Left renal pelvis (tissue), 4 donors: ENCODE results near the gene MIA2. TPM values are rescaled to one million over a fixed set of nuclear protein-coding genes. Genes with fewer than 3 reads are reported as not detected.
A peak's percentile ranks its signal among the peaks of the same experiment; 100 is the strongest.
"Not testable (repeated sequence)": the region's sequence is repeated elsewhere in the genome, so short reads cannot be mapped to it uniquely, and the experiment has no call there.

ENCODE experiments used
- DNase-seq, 4 donors: peaks; one replicate each; pipeline ENCODE4 v3.0.0-alpha.2; 2013; ENCODE audit warnings: low read depth in 4 of 4, low spot score in 3 of 4
- polyA plus RNA-seq, 4 donors: library from polyadenylated mRNA; unstranded; fragments of 120-200 nt; gene quantifications; one replicate each; pipeline ENCODE4 v1.2.1, GENCODE V29; 2013; ENCODE audit not compliant: insufficient read length in 4 of 4

Gene MIA2
- polyA plus RNA-seq, 4 donors, result 25.3 to 81.7 (median 71.5) TPM

DNA sequence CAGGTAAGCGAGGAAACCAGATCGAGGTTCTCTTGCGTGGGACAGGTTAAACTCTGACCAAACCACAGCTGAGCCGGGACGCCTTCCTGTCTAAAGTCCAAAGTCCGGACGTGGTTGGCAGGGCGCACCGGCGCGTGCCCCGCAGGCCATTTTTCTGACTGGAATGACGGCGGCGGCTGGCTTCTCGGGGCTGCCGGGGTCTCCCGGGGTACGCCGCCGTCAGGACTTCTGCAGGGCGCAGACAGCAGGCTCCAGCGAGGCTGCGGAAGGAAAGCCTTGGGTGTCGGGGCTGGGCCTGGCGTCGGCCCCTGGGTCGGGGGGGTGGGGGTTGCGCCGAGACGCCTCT lies 32.8 kb downstream of the MIA2 start:
- DNase-seq, result peak in 2 of 4 donors; percentile 54 to 56

DNA sequence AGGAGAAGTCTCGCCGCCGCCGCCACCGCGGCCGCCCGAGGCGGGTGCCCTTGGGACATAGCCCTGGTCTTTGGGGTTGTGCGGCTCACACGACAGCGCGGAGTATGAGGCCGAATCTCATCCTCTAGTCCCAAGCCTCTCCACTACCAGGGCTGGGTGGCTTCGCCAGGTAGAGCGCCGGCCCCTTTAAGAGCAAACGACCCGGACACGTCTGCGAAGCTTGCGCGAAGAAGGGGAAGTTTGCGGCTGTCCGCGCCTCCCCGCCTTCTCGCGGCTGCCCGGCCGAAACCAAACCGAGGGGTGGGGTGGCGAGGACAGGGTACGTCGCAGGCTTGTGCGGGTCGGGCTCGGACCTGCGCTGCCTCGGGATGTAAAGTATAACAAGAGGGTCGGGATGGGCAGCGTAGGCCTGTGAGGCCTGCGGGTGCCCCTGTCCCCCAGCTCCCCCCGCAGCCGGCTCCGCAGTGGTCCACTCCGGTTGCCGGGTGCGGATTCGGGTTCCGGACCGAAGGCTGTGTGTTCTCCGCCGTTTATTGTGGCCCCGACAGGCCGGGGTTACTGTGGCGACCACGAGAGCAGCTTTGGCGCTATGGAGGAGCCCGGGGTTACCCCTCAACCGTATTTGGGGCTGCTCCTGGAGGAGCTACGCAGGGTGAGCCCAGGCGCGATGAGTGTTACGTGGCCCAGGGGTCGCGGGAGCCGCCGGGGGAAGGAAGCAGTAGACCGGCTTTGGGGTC lies 33.3 kb downstream of the MIA2 start:
- DNase-seq, result peak; percentile 69 to 79 (median 74)

DNA sequence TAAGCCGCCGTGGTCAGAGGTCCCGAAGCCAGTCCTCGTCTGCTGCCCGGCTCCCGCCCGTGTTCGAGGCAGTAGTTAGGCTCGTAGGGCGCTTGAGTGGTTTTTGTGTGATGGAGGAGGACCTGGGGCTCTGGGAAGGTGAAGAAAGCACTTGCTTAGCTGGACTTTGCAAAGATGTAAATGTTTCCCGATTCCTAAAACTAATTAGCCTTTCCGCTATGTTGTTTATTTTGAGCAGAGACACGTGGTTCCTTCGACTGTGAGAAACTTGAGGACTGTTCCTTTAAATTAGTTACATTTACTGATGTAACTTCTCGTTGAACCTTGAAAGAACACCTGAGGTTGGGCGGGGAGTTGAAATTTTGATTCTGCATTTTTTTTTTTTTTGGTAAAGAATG lies 33.9 kb downstream of the MIA2 start:
- DNase-seq, result no peak

DNA sequence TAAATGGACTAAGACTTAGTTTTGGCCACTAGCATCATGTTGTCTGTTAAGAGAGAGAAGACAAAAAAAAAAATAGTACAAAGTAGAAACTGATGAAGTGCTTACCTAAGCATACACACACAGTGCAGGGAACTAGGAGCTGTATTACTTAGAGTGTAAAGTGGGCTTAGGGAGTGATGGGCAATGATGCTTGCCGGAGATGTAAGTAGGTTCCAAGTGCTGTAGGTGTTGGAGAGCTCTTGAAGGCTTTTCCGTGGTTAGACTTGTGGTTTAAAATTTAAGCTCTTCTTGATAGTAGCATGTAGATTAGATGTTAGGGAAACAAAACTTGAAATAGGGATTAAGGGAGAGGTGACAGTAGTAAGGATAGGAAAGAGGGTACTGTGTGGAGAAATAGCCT lies 34.7 kb downstream of the MIA2 start:
- DNase-seq, result no peak

DNA sequence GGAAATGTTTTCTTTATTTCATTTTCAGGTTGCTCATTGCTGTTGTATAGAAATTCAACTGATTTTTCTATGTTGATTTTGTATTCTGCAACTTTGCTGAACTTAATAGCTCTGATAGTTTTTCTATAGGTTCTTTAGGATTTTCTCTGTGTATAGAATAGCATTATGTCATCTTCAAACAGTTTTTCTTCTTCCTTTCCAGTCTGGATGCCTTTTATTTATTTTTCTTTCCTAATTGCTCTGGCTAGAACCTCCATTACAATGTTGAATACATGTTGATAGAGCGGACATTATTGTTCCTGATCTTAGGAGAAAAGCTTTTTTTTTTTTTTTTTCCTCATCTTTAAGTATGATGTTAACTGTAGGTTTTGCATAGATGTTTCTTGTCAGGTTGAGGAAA lies 39.2 kb downstream of the MIA2 start:
- no peak for DNase-seq

DNA sequence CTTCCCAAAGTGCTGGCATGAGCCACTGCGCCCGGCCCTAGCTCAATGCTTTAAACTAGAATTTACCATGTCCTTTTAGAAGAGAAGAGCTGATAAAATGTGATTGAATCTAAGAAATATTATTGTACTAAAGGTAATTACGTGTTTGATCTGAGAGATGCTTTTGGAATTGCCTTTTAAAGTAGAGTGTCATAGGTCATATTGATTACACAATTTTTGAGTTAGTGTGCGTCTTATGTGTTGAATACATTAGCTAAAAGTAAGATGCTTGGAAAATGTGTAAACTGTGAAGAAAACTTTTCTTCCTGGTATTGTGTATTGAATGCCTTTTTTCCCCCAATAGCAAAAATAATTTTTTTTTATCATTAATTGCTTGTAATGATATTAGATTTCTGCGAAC lies 41.7 kb downstream of the MIA2 start:
- no peak for DNase-seq

DNA sequence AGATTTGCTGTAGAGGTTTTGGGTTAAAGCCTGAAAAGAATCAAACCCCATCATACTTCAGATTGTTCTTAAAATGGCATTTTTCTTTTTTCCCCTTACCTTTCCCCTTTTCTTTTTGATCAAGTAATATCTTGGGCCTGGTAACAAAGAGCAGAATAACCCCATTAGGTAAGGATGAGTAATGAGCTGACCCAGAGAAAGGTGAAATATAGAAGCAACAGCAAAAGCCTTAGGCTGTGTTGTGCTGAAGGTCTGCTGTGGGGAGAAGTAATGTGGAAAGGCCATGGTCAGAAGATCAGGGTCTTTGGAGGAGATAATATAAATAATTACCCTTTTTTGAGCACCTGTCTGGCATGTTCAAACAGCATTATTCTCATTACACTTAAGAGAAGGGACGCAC lies 42.3 kb downstream of the MIA2 start:
- no peak for DNase-seq

DNA sequence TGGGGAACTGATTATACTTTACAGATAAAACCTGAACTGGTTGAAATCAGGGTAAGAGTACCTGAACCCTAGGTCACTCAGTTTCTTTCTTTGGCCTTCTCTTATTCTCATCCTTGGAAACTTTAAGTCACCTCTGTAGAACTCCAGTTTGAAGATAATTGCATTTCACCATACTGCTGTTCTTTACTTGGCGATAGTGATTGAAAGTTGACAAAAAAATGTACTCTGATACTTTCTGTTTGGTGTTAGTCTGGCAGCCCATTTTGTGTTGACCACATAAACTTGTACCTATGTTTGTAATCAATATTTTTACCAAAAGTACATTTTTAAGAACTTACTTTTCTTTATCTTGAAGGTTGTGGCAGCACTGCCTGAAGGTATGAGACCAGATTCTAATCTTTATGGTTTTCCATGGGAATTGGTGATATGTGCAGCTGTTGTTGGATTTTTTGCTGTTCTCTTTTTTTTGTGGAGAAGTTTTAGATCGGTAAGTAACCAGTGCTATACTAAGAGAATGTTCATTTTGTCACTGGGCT lies 42.9 kb downstream of the MIA2 start:
- no peak for DNase-seq

DNA sequence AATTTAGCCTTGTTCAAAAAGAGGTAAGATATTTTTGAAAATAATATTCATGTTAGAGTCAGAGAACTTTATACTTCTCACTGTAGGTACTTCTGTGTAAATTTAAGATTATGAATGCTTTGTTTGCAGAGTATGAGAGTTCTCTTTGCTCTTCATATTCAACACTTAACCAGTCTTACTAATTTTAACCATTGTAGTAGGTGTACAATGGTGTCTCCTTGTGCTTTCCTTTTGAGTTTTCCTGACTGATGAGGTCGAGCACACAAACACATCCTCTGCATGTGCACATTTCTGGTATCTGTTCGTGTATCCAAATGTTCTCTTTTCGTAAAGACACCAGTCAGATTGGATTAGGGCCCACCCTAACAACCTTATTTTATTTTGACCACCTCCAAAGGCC lies 45.8 kb downstream of the MIA2 start:
- no peak for DNase-seq

DNA sequence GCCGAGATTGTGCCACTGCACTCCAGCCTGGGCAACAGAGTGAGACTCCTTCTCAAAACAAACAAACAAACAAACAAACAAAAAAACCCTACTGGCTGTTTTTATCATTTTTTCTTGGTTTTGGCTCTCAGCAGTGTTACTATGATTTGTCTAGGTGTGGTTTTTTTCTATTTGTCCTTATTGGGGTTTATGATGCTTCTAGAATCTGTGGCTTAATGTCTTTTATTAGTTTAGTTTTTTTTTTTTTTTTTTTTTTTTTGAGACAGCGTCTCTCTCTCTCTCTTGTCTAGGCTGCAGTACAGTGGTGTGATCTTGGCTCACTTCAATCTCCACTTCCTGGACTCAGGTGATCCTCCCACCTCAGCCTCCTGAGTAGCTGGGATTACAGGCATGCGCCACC lies 47.0 kb downstream of the MIA2 start:
- DNase-seq, result not testable (repeated sequence)

DNA sequence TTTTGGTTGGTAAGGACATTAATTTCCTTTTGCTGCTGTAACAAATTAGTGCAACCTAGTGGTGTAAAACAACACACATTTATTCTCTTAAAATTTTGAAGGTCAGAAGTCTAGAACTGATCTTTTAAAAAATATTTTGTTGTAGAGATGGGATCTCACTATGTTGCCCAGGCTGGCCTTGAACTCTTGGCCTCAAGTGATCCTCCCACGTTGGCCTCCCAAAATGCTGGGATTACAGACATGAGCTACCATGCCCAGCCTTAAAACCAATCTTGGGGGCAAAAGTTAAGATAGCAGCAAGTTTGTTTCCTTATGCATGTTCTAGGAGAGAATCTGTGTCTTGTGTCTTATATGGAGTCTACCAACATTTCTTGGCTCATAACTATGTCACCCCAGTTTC lies 55.8 kb downstream of the MIA2 start:
- DNase-seq, result no peak

DNA sequence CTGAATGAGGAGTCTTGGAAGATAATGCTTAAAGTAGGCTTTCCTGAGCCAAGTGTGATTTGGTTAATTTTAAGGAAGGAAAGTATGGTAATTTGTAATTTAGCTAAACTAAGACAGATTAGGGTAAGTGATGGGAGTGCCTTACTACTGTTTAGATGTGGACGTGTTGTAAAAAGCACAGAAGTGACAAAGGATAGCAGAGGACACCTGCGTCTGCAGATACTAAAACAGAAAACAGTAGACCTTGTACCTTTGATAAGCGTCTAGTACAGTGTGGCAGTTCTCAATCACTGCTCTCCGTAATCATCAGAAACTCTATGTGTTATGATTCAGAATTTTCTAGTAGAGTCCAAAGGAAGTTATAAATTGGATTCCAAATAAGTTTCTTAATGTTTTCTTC lies 58.0 kb downstream of the MIA2 start:
- DNase-seq, result no peak

DNA sequence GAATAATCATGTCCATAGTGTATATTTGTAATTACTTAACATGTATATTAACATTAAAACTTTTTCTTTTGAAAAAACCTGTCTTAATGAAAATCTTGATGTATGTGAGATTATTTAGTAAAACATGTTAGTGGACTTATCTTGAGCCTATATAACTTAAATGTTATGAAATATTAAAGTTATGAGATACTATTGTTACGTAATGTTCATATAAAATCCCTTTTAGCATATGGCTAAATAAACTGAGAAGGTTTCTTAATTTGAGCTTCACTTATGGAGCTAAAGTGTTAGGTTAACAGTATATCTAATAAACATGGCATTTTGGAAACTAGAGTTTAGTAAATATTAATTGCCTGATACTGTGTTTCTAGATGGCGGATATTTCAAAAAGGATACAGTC lies 59.9 kb downstream of the MIA2 start:
- DNase-seq, result no peak

DNA sequence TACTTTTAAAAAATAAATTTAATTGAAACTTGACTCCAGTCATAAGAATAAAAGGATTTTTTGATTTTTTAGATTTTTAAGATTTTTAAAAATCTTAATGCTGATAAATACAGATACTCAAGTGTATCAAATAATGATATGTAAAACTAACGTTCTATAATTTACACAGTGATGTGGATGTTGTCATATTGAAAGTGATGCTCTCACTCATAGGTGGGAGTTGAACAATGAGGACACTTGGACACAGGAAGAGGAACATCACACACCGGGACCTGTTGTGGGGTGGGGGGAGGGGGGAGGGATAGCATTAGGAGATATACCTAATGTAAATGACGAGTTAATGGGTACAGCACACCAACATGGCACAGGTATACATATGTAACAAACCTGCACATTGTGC lies 66.7 kb downstream of the MIA2 start:
- not testable (repeated sequence) for DNase-seq

DNA sequence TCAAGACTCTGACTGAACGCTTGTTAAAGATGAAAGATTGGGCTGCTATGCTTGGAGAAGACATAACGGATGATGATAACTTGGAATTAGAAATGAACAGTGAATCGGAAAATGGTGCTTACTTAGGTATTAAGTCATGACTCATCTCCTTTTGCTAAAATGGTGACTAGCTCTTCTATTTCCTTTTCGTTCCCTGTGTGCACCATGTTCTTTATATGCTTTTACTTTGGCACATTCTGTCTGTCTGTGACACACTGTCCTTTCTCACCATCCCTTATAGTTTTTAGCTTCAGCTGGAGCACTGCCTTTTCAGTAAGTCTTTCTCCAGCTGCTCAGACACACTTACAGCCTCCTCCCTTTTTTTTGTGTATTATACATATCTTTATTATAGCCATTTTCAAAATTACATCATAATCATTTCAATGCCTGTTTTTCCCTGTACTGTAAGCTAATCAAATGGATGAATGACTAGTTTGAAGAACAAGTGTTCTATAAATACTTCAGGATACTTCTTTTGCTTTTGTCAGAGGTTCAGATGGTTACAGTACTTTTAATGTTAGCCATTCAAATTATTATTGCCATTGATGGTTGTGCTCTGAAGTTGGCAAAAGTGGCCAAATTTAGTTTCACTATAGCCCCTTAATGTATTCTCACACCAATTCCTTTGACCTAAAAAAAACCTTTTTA lies 68.6 kb downstream of the MIA2 start:
- DNase-seq, result no peak

DNA sequence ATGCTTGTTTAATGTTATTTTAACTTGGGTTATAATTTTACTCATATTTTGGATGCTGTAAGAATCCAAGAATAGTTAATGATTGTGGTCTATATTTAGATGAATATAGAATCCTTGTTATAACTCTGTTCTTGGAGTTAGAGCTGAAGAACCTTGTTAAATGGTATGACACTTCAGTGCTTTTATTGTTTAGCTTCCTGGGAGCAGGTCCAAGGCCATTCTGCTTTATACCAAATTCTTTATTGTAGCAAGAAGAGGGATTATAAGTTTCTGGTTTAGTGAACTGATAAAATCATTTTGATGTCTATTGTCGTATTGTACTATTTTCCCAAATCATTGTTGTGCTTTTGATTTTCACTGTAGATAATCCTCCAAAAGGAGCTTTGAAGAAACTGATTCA lies 69.4 kb downstream of the MIA2 start:
- DNase-seq, result no peak

DNA sequence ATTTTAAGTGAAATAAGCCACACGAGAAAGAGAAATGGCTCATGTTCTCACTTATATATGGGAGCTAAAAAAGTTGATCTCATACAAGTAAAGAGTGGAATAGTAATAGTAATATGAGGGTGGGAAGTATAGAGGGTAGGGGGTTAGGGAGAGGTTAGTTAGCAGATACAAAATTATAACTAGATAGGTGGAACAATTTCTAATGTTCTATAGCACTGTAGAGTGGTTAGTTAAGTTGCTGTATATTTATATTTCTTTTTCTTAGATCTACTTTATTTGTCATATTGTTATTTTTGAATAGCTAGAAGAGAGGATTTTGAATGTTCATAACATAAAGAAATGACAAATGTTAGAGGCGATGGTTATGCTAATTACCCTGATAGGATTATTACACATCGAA lies 74.1 kb downstream of the MIA2 start:
- no peak for DNase-seq

DNA sequence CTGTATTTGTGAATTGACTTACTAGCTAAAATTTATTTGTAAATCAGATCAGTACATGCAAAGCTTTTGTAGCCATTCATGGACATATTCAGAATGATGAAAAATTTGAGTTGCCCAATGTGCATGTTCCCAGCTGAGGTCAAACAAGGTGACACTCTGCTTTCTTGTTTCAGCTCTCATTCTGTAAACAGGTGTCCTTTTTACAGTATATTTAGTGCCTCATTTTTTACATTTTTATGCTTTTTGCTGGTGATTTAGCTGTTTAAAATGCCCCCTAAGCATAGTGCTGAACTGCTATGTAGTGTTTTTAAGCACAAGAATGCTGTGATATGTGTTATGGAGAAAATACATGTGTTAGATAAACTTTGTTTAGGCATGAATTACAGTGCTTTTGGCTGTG lies 76.3 kb downstream of the MIA2 start:
- DNase-seq, result no peak

DNA sequence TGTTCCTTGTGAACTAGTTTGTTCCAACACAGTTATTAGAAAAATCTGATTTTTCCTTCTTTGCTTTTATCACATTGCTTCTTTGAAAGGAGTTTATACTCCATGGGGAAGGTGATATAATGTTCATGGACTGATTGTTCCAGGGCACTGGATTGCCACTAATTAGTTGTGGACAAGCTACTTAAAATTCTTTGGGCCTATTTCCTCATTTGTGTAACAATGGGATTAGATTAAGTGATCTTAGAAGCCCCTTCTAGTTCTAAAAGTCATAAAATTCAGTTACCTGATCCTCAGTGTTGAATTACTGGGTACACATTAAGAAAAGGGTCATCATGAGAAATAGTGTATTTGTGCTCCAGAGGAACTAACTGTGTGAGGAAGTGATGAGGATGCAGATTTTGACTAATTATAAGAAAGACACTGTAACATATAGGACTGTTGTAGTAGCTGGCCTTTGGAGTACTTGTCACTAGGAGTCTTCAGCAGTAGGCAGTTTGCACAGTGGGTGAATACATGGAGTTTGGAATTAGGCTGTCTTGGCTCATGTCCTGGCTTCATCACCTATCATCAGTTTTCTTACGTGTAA lies 82.2 kb downstream of the MIA2 start:
- no peak for DNase-seq

DNA sequence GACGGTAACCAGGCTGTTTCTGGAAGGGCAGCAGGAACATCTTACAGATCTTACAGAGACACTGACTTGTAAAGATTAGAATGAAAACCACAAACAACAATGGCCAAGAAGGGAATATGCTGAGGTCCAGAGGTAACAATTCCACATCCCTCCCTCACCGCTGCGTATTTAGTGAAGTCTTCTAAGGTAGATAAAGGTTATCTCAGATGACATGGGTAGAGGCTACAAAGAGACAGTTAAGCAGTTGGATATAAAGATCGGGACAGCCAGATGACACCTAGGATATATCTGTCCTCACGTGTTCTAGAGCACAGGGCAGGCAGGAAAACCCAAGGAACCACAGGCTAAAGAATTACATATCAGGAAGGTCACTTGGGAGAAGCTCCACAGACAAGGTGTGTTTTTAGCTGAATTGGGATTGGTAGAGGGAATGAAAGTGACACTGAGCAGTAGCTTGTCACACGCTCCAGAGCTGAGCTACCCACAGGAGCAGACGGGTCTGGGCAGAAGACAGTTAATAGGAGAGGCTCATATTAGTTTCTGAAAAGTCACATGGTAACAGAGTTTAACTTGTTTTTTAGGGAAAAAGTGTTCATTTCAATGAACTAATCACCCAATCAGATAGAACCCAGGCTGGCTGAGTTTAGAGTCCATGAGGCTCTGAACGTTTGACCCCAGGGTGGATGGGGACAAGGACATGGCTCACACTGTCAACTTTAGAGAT lies 83.3 kb downstream of the MIA2 start:
- DNase-seq, result no peak

DNA sequence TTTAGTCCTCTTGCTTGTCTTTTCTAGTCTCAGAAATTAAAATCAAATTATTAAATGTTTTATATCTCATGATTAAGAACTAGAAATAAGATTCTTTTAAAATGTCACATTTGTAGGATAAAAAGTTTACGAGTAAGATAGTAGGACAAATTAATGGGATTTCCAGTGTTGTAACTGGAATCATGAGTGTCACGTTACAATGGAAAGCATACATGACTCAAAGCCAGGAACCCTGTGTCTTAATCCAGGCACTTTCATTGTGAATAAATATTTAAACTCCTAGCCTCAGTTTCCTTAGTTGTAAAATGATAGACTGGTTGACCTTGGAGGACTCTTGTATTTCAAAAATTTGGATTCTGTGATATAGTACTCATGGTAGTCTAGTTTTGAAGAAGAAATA lies 84.9 kb downstream of the MIA2 start:
- DNase-seq, result no peak
